Measurements from ENCODE around the gene TMEM134.

TMEM134 gene

DNA sequence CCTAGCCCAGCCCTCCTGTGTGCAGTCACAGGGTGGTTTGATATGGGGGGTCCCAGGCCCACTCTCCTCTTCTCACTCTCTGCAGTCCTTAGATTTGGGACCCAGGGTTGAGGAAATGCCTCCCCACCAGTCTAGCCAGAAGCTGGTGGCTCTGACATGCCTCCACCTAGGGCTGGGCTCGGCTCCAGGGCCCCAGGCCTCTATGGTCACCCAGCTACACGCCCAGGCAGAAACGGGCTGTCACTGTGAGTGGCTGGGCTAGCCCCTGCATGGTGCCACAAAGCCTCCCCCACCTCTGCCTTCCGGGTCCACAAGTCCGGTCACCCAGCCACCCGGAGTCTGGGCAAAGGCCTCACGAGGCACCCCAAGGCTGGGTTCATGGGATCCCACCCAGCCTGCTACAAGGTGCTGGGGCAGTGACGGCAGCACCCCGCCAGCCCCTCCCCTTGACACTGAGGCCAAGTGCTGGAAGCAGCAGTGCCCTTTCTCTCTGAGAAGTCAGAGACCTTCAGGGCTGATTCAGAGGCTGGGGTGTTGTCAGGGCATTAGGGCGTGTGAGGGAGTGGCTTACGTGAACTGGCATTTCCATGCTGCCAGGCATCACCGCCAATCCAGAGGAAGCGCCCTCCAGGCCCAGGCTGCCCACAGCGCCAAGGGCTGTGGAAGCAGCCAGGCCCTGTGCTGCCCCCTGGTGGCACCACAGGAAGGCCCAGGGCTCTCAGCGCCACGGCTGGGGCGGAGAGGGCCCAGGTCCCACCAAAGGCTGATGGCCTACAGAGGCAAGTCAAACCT is 36.8 kb upstream of the TMEM134 start:
- H3K36me3 ChIP-seq (ENCODE audit: insufficient read depth, low read length), result peaks cover 11% of the 10 kb centered on the region; the same call in 1 of the 2 replicates
- no peaks in the 10 kb centered on the region for H3K9me3 ChIP-seq (ENCODE audit: low read length)
- H3K27me3 ChIP-seq (ENCODE audit: insufficient read depth, low read length), result no peaks in the 10 kb centered on the region
- peak overlapping the region; percentile 81 for H3K9ac ChIP-seq (ENCODE audit: low read length)
- no peaks in the 10 kb centered on the region for H3K9me2 ChIP-seq (ENCODE audit: low read depth, low read length)
- H2AFZ ChIP-seq (ENCODE audit: low read length), result no peak overlapping the region
- peak overlapping the region; percentile 81 for H3K4me3 ChIP-seq (ENCODE audit: low read depth, low read length, poor library complexity, severe bottlenecking)
- no peaks in the 10 kb centered on the region for H4K20me1 ChIP-seq (ENCODE audit: insufficient read depth, low read length)
- no peaks in the 10 kb centered on the region for H3K79me2 ChIP-seq (ENCODE audit: insufficient read depth, low read length)
- peak overlapping the region; percentile 89 for H3K27ac ChIP-seq (ENCODE audit: low read depth, low read length, poor library complexity, severe bottlenecking)
- peak overlapping the region; percentile 99 for H3K4me2 ChIP-seq (ENCODE audit: low read length)
- 0 out of 2 replicates have a peak, but pooled peaks cover 3% of the 10 kb centered on the region for H3F3A ChIP-seq (ENCODE audit: insufficient read depth, low read length)
- TF ChIP-seq, protein P1, sequence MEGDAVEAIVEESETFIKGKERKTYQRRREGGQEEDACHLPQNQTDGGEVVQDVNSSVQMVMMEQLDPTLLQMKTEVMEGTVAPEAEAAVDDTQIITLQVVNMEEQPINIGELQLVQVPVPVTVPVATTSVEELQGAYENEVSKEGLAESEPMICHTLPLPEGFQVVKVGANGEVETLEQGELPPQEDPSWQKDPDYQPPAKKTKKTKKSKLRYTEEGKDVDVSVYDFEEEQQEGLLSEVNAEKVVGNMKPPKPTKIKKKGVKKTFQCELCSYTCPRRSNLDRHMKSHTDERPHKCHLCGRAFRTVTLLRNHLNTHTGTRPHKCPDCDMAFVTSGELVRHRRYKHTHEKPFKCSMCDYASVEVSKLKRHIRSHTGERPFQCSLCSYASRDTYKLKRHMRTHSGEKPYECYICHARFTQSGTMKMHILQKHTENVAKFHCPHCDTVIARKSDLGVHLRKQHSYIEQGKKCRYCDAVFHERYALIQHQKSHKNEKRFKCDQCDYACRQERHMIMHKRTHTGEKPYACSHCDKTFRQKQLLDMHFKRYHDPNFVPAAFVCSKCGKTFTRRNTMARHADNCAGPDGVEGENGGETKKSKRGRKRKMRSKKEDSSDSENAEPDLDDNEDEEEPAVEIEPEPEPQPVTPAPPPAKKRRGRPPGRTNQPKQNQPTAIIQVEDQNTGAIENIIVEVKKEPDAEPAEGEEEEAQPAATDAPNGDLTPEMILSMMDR (IDR thresholded peaks at IDR 0.05; ENCODE audit: low read length), result peak; percentile 96
- TF ChIP-seq EZH2 (IDR thresholded peaks at IDR 0.05; ENCODE audit: borderline replicate concordance, low read length), result no peak
- H3K4me1 ChIP-seq (ENCODE audit: insufficient read depth, low read length, severe bottlenecking), result peaks cover 35% of the 10 kb centered on the region

DNA sequence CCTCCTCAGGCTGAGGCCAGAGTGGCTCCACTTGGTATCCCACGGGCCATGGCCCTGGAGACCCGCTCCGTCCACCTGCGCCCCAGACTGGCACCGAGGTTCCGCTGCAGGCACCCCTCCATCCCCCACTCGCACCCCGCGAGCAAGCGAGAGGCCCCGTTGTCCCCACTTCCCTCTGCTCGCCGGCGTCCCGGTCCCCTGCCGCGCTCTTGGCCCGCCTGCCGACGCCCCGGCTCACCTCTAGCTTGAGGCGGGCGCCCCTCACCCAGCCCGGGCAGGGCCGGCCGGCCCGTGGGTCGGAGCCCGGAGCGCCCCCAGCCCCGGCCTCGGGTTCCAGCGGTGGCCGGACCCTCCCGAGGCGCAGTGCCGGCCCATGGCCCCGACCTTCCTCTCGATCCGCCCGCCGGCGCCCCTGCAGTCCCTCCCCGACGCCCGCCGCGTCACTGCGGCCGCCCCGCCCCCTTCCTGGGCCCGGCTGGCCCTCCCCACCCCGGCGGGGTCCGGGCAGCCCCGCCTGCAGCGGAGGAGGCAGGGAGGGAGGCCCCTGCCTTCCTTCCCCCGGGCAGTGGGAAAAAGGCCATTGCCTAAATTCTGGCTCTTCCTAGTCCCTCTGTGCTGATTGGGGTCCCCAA is 36.0 kb upstream of the TMEM134 start, which contains the start of gene PITPNM1:
Gene PITPNM1, minus strand, starts transcription at position 414 of the 632 bp plus-strand sequence. CDS start 1,183 bp downstream, outside the sequence.
- Histone ChIP-seq H3K27ac (ENCODE audit: low read depth, low read length, poor library complexity, severe bottlenecking) (peak within 1 kb of the TSS; percentile 89), H3K9ac (ENCODE audit: low read length) (peak within 1 kb of the TSS; percentile 81), H3K27me3 (ENCODE audit: insufficient read depth, low read length) (no peaks in the 10 kb centered on the region), H3F3A (ENCODE audit: insufficient read depth, low read length) (0 out of 2 replicates have a peak, but pooled peaks cover 3% of the 10 kb centered on the region), H3K9me2 (ENCODE audit: low read depth, low read length) (no peaks in the 10 kb centered on the region), H2AFZ (ENCODE audit: low read length) (no peak within 1 kb of the TSS), H3K4me2 (ENCODE audit: low read length) (peak within 1 kb of the TSS; percentile 99), H3K36me3 (ENCODE audit: insufficient read depth, low read length) (peaks cover 11% of the 10 kb centered on the region; the same call in 1 of the 2 replicates), H3K79me2 (ENCODE audit: insufficient read depth, low read length) (no peaks in the 10 kb centered on the region), H3K4me1 (ENCODE audit: insufficient read depth, low read length, severe bottlenecking) (peaks cover 35% of the 10 kb centered on the region), H3K4me3 (ENCODE audit: low read depth, low read length, poor library complexity, severe bottlenecking) (peak within 1 kb of the TSS; percentile 81), H3K9me3 (ENCODE audit: low read length) (no peaks in the 10 kb centered on the region), H4K20me1 (ENCODE audit: insufficient read depth, low read length) (no peaks in the 10 kb centered on the region)
- TF ChIP-seq EZH2 (IDR thresholded peaks at IDR 0.05; ENCODE audit: borderline replicate concordance, low read length), result no peak
- TF ChIP-seq, protein P1 (IDR thresholded peaks at IDR 0.05; ENCODE audit: low read length), result no peak

DNA sequence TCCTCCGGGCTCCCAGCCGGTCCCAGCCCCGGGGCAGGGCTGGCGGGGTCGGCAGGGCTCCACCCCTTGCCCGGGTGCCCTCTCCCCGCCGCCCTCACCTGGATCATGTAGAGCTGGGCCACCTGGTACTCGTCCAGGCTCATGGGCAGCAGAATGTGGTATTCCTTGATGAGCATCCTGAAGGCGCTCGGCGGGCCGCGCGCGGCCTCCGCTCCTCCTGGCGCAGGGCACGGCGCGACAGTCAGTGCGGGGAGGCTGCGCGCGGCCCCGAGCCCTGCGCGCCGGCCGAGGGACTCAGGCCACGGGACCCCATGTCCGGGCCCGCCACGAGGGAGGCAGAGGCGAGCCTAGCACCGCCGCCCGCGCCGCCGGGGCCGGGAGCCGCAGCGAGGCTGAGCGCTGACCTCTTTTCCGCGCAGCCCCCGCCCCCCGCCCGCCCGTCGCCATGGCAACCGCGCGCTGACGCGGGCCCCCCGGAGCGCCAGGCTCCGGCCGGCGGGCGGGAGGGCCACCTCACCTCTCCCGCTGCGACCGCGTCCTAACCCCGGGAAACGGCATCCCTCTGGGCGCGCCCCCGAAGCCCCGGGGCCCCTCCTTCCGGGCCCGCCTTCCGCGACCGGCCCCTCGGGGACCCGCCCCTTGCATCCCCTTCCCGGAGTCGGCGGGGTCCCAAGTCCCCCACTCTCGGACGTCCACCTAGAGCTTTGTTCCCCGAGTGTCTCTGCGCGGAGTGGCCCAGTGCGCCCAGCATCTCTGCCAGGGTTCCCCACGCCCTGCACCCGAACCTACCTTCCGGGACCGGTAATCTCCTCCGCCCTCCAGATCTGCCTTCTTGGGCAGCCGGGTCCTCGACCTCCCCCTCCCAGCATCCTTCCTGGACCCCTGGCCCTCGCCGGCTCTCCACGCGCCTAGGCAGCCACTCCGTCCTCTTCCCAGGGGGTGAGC is 35.2 kb upstream of the TMEM134 start:
- Histone ChIP-seq H3K4me1 (ENCODE audit: insufficient read depth, low read length, severe bottlenecking) (peaks cover 35% of the 10 kb centered on the region), H3K36me3 (ENCODE audit: insufficient read depth, low read length) (peaks cover 11% of the 10 kb centered on the region; the same call in 1 of the 2 replicates), H3K9me2 (ENCODE audit: low read depth, low read length) (no peaks in the 10 kb centered on the region), H2AFZ (ENCODE audit: low read length) (no peak overlapping the region), H3K4me3 (ENCODE audit: low read depth, low read length, poor library complexity, severe bottlenecking) (peak overlapping the region; percentile 79), H3F3A (ENCODE audit: insufficient read depth, low read length) (0 out of 2 replicates have a peak, but pooled peaks cover 3% of the 10 kb centered on the region), H3K79me2 (ENCODE audit: insufficient read depth, low read length) (no peaks in the 10 kb centered on the region), H3K27me3 (ENCODE audit: insufficient read depth, low read length) (no peaks in the 10 kb centered on the region), H3K27ac (ENCODE audit: low read depth, low read length, poor library complexity, severe bottlenecking) (no peak overlapping the region), H3K9me3 (ENCODE audit: low read length) (no peaks in the 10 kb centered on the region), H3K4me2 (ENCODE audit: low read length) (peak overlapping the region; percentile 99), H3K9ac (ENCODE audit: low read length) (peak overlapping the region; percentile 81), H4K20me1 (ENCODE audit: insufficient read depth, low read length) (no peaks in the 10 kb centered on the region)
- TF ChIP-seq, protein P1 (IDR thresholded peaks at IDR 0.05; ENCODE audit: low read length), result no peak
- TF ChIP-seq EZH2 (IDR thresholded peaks at IDR 0.05; ENCODE audit: borderline replicate concordance, low read length), result no peak
